NB4 (cell line): ENCODE measurements around the gene SCFD2.
"Not testable (repeated sequence)": the region's sequence is repeated elsewhere in the genome, so short reads cannot be mapped to it uniquely, and the experiment has no call there.

ENCODE experiments used
- DNase-seq: peaks from one replicate; pipeline ENCODE4 v3.0.0; 2010; ENCODE audit warnings: low read depth
- H3K4me3 ChIP-seq: one replicate; pipeline ENCODE4 v1.5.1; 2011; ENCODE audit warnings: mild to moderate bottlenecking, low read depth, low read length, moderate library complexity
- CTCF ChIP-seq: IDR thresholded peaks from one replicate; pipeline ENCODE4 v1.5.1; 2012; ENCODE audit warnings: low read depth, low read length
- MYC ChIP-seq: IDR thresholded peaks from 2 replicates; pipeline ENCODE4 v1.6.1; 2011; ENCODE audit warnings: low read depth, low read length
- POLR2A ChIP-seq: IDR thresholded peaks from 2 replicates; pipeline ENCODE4 v1.6.1; 2011; ENCODE audit warnings: mild to moderate bottlenecking; ENCODE audit not compliant: insufficient read length; ENCODE audit errors: extremely low read depth
- TF ChIP-seq, protein P1 (sequence below): IDR thresholded peaks from 2 replicates; pipeline ENCODE4 v1.6.1; 2011; ENCODE audit warnings: low read depth, low read length

SCFD2 gene

DNA sequence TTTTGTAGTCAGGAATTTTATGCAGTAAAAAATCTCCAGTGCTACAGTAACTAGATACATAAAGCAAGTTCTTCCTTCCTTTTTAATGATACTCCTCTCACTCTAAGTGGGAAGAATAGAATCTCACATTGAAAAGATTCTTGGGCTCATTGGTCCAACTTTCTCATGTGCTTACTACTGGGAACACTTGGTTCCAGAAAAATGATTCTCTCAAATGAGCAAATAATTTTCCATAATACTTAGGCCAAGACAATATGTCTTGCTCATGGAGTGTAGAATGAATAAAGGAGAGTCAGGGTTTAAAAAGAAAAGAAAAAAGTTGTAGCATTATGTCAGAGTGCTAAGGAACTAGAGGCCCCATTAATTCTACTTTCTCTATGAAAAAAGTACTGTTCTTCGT lies 306.0 kb downstream of the SCFD2 start:
- DNase-seq = no peak
- no peak for TF ChIP-seq POLR2A
- no peak overlapping the region for H3K4me3 ChIP-seq

DNA sequence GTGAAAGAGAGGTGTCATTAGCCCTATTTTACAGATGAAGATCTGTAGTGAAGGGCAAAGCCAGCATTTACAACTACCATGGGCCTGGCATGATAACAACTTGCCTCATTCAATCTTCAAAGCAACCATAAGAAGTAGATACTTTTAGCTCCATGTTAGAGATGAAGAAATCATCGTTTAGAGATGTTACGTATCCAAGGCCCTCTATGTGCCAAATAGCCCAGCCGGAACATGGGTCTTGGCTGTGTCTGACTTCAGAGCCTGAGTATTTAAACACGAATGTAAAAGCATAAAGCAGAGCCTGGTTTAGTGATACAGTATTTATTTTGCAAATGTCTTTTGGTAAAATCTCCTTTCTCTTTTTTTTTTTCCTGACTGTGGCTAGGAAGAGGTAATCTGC lies 306.6 kb downstream of the SCFD2 start:
- no peak for TF ChIP-seq CTCF
- TF ChIP-seq, protein P1, sequence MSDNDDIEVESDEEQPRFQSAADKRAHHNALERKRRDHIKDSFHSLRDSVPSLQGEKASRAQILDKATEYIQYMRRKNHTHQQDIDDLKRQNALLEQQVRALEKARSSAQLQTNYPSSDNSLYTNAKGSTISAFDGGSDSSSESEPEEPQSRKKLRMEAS = no peak
- no peak for TF ChIP-seq MYC
- TF ChIP-seq POLR2A = no peak
- DNase-seq = no peak
- H3K4me3 ChIP-seq = no peak overlapping the region

GRCh38 chr4:53057679-53058078 lies 308.2 kb downstream of the SCFD2 start:
- TF ChIP-seq MYC (no peak), POLR2A (no peak), CTCF (no peak)
- TF ChIP-seq, protein P1 = no peak
- no peak for DNase-seq
- no peak overlapping the region for H3K4me3 ChIP-seq

DNA sequence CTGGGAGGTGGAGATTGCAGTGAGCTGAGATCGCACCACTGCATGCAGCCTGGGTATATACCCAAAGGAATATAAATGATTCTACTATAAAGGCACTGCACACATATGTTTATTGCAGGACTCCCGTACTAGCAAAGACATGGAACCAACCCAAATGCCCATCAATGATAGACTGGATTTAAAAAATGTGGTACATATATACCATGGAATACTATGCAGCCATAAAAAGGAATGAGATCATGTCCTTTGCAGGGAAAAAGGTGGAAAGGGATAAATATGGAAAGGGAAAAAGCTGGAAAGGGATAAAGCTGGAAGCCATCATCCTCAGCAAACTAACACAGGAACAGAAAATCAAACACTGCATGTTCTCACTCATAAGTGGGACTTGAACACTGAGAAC lies 308.8 kb downstream of the SCFD2 start:
- H3K4me3 ChIP-seq, DNase-seq: not testable (repeated sequence)

DNA sequence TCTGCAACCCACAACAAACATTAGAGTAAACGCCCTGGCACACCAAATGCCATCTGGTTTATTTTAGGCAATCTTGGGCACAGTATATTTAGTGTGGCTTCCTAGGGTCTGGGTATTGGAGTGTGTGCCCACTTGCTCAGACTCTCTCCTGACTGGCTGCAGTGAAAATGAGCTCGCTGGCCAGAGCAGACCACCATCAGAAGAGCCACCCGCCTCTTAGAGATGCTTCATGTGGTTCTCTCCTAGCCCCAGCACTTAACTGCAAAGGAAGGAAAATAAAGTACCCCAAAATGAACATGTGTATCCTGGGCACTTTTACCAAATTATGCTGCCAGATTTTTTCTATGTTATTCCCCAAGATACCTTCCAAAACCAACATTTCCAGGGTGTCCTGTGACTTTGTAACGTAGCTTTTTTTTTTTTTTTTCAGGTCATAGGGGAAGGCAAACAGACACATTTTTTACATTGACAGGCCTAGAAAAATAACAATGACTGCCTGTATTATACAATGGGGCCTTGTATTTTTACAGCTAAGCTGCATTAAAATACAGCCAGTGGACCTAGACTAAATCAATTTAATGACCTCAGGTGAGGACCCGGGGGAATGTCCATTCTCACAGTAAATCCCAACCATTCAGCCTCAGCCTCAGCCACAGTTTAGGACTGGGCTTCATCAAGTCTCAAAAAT lies 310.0 kb downstream of the SCFD2 start:
- no peak for TF ChIP-seq POLR2A
- TF ChIP-seq MYC = no peak
- TF ChIP-seq, protein P1 = no peak
- TF ChIP-seq CTCF = no peak
- H3K4me3 ChIP-seq = no peak overlapping the region
- no peak for DNase-seq

DNA sequence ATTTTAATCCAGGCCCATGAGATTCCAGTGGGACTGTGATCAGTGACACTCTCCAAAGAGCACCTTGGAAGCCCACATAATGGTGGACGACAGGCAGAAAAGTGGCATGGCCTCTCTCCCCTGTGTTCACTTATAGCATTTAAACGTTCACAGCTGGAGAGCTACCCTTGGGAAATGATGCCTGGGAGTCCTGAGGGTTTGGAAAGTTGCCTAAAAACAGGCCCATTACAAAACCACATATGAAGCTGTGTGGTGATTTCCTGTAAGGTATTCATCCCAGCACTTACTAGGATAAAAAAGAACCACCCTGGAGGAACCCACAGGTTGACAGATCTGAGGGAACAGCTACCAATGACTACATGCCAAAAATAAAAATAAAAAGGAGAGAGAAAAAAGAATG lies 310.6 kb downstream of the SCFD2 start:
- H3K4me3 ChIP-seq = no peak overlapping the region
- no peak for DNase-seq
- TF ChIP-seq, protein P1 = no peak
- TF ChIP-seq CTCF (no peak), POLR2A (no peak), MYC (no peak)

DNA sequence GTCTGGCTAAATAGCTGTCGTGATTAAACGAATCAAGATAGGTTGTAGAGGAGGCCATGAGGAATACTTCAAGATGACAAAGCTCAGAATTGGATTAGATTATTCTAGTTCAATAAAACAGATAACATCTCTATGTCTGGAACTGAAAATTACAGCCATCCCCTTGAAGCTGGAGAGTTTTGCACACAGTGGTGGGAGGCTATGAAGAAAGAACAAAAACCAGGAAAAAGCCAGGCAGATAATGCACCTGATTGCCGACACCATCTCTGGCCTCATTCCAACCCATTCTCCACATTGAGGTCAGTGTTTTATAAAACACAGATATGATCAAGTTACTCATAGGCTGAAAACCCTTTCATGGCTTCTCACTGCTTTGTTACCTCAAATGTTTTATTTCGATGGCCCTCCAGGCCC lies 315.5 kb downstream of the SCFD2 start:
- TF ChIP-seq, protein P1 = no peak
- TF ChIP-seq CTCF (no peak), POLR2A (no peak), MYC (no peak)
- H3K4me3 ChIP-seq = no peak overlapping the region
- no peak for DNase-seq
